Pancreas (tissue), 10 donors: ENCODE measurements around the gene PARD3B. TPM values are rescaled to one million over a fixed set of nuclear protein-coding genes. Genes with fewer than 3 reads are reported as not detected.

Source experiments
- ATAC-seq, 4 donors: fragments of 200-7000 bp; cut with Tn5 transposase; one replicate each; pipeline versions ENCODE4 v1.8.0 to v1.9.1; 2020; ENCODE audit warnings: mild to moderate bottlenecking in 4 of 4, moderate library complexity in 4 of 4
- DNase-seq, 6 donors: peaks; one replicate each; pipeline ENCODE4 v3.0.0-alpha.2; 2020
- FAIRE-seq: peaks from 2 replicates; lab custom pipeline; 2012; peaks lifted over from hg19 to GRCh38; lab: Jason Lieb, UNC
- H3K27ac ChIP-seq, 4 donors: fragments of 200-600 bp; sonication (generic); 1 replicate in 3 of 4; 2 replicates in 1 of 4; pipeline versions ENCODE4 v1.5.0 to v1.8.0; 2020
- H3K27me3 ChIP-seq, 4 donors: fragments of 200-600 bp; one replicate each; pipeline ENCODE4 v1.8.0; 2021
- H3K36me3 ChIP-seq, 3 donors: fragments of 200-600 bp; sonication (generic) in 1 of 3; one replicate each; pipeline versions ENCODE4 v1.5.0 to v1.8.0; 2020 to 2021
- H3K4me1 ChIP-seq, 3 donors: fragments of 200-600 bp; one replicate each; pipeline ENCODE4 v1.8.0; 2021
- H3K4me3 ChIP-seq, 4 donors: fragments of 200-600 bp; sonication (generic) in 2 of 4; one replicate each; pipeline versions ENCODE4 v1.5.0 to v1.8.0; 2020 to 2021
- H3K9me3 ChIP-seq, 4 donors: fragments of 200-600 bp; one replicate each; pipeline ENCODE4 v1.8.0; 2021
- CTCF ChIP-seq, 4 donors: fragments of 200-600 bp; sonication (generic) in 3 of 4; IDR thresholded peaks; one replicate each; pipeline versions ENCODE4 v1.5.0 to v1.8.0; 2021; ENCODE audit warnings: antibody characterized with exemption in 4 of 4
- WGBS, 2 donors: extraction: QIAGEN DNeasy Blood & Tissue Kit; methylation state at CpG; one replicate each; pipeline ENCODE4 v1.1.7; 2013; 5-methylcytosine and 5-hydroxymethylcytosine counted together
- intact Hi-C, 3 donors: fragments of 100-400 bp; cut with DNase I; formaldehyde crosslinking; loops; one replicate each; pipeline versions ENCODE4 v1.11.1 to v1.14.2; 2022
- polyA plus RNA-seq, 2 donors: library from polyadenylated mRNA; stranded (reverse); fragments of 200-250 nt; gene quantifications; one replicate each; pipeline ENCODE4 v1.2.3, GENCODE V29; 2013
- total RNA-seq, 6 donors: library from RNA; stranded (reverse); fragmentation: NEBNext Ultra II Directional in 4 of 6; extraction: Animal tissue kit (Norgen Biotek cat#: 25700) in 4 of 6; gene quantifications; one replicate each; pipeline versions ENCODE4 v1.2.1 to v1.2.4, GENCODE V29; 2021 to 2023
- donor health status: healthy with polysubstance abuse.
- donor health status: DM: no; HTN: no; CAD: no; lungs with moderate emphysema.
- donor health status: DM: no; HTN: no; CAD: no.
- donor health status: control.
- donor health status: control.
- donor health status: Bipolar disorder and iron deficiency.
- donor health status: DM: yes; HTN: yes; CAD: no.
- donor health status: DM: no; HTN: no; CAD: no.
- donor health status: DM: no; HTN: no; CAD: no.
- donor health status: DM: yes; HTN: yes; CAD: no.

PARD3B gene
- total and polyA plus RNA-seq, 8 donors: 2.8 to 21.5 (median 12.7) TPM

GRCh38 chr2:205073433-205074020 lies 528.3 kb downstream of the PARD3B start:
- no peaks in the 10 kb centered on the region for H3K27me3 ChIP-seq
- H3K4me1 ChIP-seq: no peaks in the 10 kb centered on the region
- no peak overlapping the region for H3K4me3 ChIP-seq
- H3K9me3 ChIP-seq: no peaks in the 10 kb centered on the region
- FAIRE-seq: no peak
- DNase-seq: no peak
- H3K36me3 ChIP-seq: no peaks in the 10 kb centered on the region
- 79 to 89% methylated on average over 2 of the region's 2 CpGs for WGBS, 2 donors
- no peak for ATAC-seq
- intact Hi-C loops: no loop called here
- TF ChIP-seq CTCF (IDR thresholded peaks at IDR 0.05): no peak
- H3K27ac ChIP-seq: no peak overlapping the region

GRCh38 chr2:205076405-205076804 lies 531.1 kb downstream of the PARD3B start:
- WGBS, 2 donors: 97% methylated on average over 3 of the region's 3 CpGs
- no peaks in the 10 kb centered on the region for H3K9me3 ChIP-seq
- no peak overlapping the region for H3K27ac ChIP-seq
- DNase-seq (no peak), ATAC-seq (no peak), FAIRE-seq (no peak)
- no peaks in the 10 kb centered on the region for H3K36me3 ChIP-seq
- TF ChIP-seq CTCF (IDR thresholded peaks at IDR 0.05): no peak
- intact Hi-C loops: no loop called here
- no peaks in the 10 kb centered on the region for H3K27me3 ChIP-seq
- H3K4me1 ChIP-seq: no peaks in the 10 kb centered on the region
- H3K4me3 ChIP-seq: no peak overlapping the region

- Histone ChIP-seq H3K4me3 (no peak overlapping the region), H3K4me1 (no peaks in the 10 kb centered on the region), H3K27me3 (no peaks in the 10 kb centered on the region), H3K9me3 (no peaks in the 10 kb centered on the region), H3K36me3 (no peaks in the 10 kb centered on the region), H3K27ac (no peak overlapping the region)
- no peak for ATAC-seq
- no peak for DNase-seq
- intact Hi-C loops: no loop called here
- WGBS, 2 donors: 89 to 90% methylated on average over 3 of the region's 3 CpGs
- FAIRE-seq: no peak
- no peak for TF ChIP-seq CTCF (IDR thresholded peaks at IDR 0.05)
These were observed 531.9 kb downstream of the PARD3B start for GRCh38 chr2:205077159-205077558.

GRCh38 chr2:205078762-205079161 lies 533.5 kb downstream of the PARD3B start:
- DNase-seq: no peak
- no peak for ATAC-seq
- WGBS, 2 donors: 95 to 96% methylated on average over 6 of the region's 6 CpGs
- Histone ChIP-seq H3K9me3 (no peaks in the 10 kb centered on the region), H3K4me3 (no peak overlapping the region), H3K27me3 (no peaks in the 10 kb centered on the region), H3K27ac (no peak overlapping the region), H3K4me1 (no peaks in the 10 kb centered on the region), H3K36me3 (no peaks in the 10 kb centered on the region)
- no peak for TF ChIP-seq CTCF (IDR thresholded peaks at IDR 0.05)
- no peak for FAIRE-seq
- intact Hi-C loops: no loop called here

- Histone ChIP-seq H3K9me3 (no peaks in the 10 kb centered on the region), H3K36me3 (no peaks in the 10 kb centered on the region), H3K27me3 (no peaks in the 10 kb centered on the region), H3K4me3 (no peak overlapping the region), H3K27ac (no peak overlapping the region), H3K4me1 (no peaks in the 10 kb centered on the region)
- intact Hi-C loops: no loop called here
- no peak for DNase-seq
- no peak for ATAC-seq
- TF ChIP-seq CTCF (IDR thresholded peaks at IDR 0.05): no peak
- FAIRE-seq: no peak
- WGBS, 2 donors: 91 to 92% methylated on average over 3 of the region's 3 CpGs
These were observed 533.9 kb downstream of the PARD3B start for GRCh38 chr2:205079173-205079572.
